Measurements from ENCODE around the gene IHH. TPM values are rescaled to one million over a fixed set of nuclear protein-coding genes. Genes with fewer than 3 reads are reported as not detected.

Gene IHH
- total RNA-seq, 1 experiment from 2014 or later = 0.17 TPM

DNA sequence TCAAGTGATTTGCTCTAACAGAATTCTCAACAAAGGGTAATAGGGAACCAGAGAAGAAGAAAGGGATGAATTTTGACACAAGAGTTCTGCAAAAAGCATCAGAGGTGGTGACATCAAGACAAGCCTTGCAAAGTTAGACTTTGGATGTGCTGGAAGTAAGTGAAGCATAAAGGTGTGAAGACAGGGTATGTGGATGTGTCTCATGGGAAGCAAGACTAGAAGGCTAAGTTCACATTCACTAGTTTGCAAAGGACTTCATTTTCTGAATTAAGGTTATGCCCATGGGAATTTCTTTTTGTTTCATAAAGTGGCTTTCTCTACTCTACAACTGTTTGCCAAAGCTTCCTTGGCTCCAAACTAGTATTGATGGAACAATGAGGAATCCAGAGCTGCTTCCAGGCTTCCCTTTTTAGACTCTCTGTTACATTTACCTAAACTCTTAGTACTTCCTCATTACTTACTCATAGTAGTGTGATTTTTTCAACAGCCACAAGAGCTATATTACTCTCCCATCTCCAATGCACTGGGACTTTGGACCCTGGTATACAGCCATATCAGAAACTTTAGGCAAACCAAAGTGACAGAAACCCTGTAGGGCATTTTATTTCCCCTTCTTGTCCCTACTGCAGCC, 21.1 kb upstream of the IHH start:
- Histone ChIP-seq H3K79me2 (ENCODE audit: insufficient read depth, low read length) (no peaks in the 10 kb centered on the region), H3K36me3 (ENCODE audit: control insufficient read depth in 1 of 2, insufficient read depth in 2 of 2, low read length in 2 of 2) (no peaks in the 10 kb centered on the region; a peak in 1 of 4 replicates), H3K4me2 (ENCODE audit: low read length) (no peak overlapping the region), H3K4me3 (replicated peaks in 1 of 2; ENCODE audit: low read depth in 1 of 2, low read length in 2 of 2) (no peak overlapping the region), H3K9me2 (ENCODE audit: insufficient read depth) (no peaks in the 10 kb centered on the region), H3K27ac (ENCODE audit: low read depth, low read length) (no peak overlapping the region), H2AFZ (ENCODE audit: low read depth, low read length, poor library complexity, severe bottlenecking) (no peak overlapping the region), H3K9ac (ENCODE audit: low read length) (no peak overlapping the region), H3K9me3 (ENCODE audit: control insufficient read depth in 1 of 2, insufficient read depth in 1 of 2, low read depth in 1 of 2, low read length in 2 of 2) (no peaks in the 10 kb centered on the region), H4K20me1 (ENCODE audit: insufficient read depth) (no peaks in the 10 kb centered on the region), H3K27me3 (ENCODE audit: insufficient read depth, low read length) (no peaks in the 10 kb centered on the region), H3K4me1 (ENCODE audit: control insufficient read depth in 1 of 2, insufficient read depth in 2 of 2, low read length in 2 of 2) (no peaks in the 10 kb centered on the region)
- intact Hi-C loops (cut with micrococcal nuclease) = no loop called here
- TF ChIP-seq RAD21 (IDR thresholded peaks at IDR 0.05; ENCODE audit: low read depth) = no peak
- TF ChIP-seq REST (IDR thresholded peaks at IDR 0.05; ENCODE audit: low read depth) = no peak
- no peak for TF ChIP-seq ZFX (IDR thresholded peaks at IDR 0.05)
- no peak for TF ChIP-seq ZBTB33 (IDR thresholded peaks at IDR 0.05; ENCODE audit: extremely low read depth, insufficient replicate concordance, low read length)
- no peak for TF ChIP-seq EZH2phosphoT487 (IDR thresholded peaks at IDR 0.05; ENCODE audit: borderline replicate concordance)
- TF ChIP-seq POLR2AphosphoS5 (IDR thresholded peaks at IDR 0.05; ENCODE audit: low read depth, low read length) = no peak
- no peak for TF ChIP-seq TCF7L2 (IDR thresholded peaks at IDR 0.05; ENCODE audit: borderline replicate concordance, extremely low read depth, insufficient read depth, insufficient read length)
- TF ChIP-seq CTCF (IDR thresholded peaks at IDR 0.05 in 2 of 3, conservative IDR thresholded peaks at IDR 0.05 in 1 of 3; ENCODE audit: borderline replicate concordance in 1 of 3, insufficient read depth in 1 of 3, low read depth in 2 of 3, low read length in 2 of 3) = no peak
- TF ChIP-seq SIN3A (IDR thresholded peaks at IDR 0.05; ENCODE audit: low read depth) = no peak
- ChIA-PET RAD21 (ENCODE audit: low non-redundant PET in 1 of 2, low total read pairs in 2 of 2, uncharacterized antibody in 2 of 2, unreplicated experiment in 2 of 2) (no interaction called here), CTCF (interaction anchor here (1.4 to 1.8 kb wide), 2 partner anchors 10 to 79 kb away, joined by 3 to 14 read pairs; no protein-coding TSS in a partner anchor), POLR2A (no interaction called here)
- DNase-seq (ENCODE audit: low read depth, low spot score) (no peak), ATAC-seq (no peak)
- BruUV-seq (replicated peaks) = no TSS peak
